ENCODE results near the gene USP1.

The USP1 gene

DNA sequence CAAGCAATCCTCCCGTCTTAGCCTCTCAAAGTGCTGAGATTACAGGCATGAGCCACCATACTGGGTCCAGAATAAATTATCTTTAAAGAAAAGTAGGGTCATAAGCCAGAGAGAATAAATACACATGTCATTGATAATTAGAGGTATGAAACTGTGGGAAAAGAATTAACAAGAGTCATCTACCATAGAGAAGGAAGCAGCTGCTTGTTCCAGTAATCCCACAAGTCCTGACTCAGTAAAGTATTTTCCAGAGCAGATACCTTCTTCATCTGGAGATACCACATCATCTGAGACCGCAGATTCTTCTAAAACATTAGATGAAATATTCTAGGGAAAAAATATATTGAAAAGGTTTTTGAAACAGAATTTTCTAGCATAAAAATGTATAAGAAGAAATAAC lies 55.7 kb downstream of the USP1 start:
- DNase-seq: no peak

DNA sequence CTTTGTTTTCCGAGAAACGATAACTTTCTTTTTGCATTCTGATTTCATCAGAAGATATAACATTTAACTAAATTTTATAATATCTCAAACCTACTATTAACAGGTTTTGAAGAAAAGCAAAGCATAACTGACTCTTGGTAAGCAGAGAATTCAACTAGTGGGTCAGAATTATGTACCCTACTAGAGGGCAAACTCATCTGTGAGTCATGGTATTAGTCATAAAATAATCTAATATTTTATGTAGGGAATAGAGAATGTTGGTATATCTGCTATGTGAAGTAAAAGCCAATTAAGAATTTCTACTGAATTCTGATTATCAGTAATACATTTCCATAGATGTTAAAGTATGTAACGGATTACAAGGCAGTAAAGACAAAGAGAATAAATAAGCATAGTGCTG lies 56.8 kb downstream of the USP1 start:
- no peak for DNase-seq

DNA sequence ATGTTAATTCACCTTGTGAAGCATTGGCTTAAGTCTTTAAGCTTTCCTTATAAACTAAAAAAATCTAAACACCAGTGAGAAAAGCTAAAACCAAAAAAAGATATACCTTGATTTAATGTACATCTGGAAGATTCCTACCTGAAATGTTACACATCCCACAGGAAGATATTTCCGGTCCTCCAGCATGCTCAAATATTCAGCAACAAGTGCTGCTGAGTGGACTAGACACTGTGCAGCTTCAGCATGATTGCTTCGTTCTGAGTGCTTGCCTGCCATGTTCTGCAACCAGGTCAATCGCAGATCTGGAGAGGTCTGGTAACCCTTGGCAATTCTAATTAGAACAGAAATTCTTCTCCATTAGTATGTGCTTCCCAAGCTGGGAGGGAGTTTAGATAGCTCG lies 57.3 kb downstream of the USP1 start:
- no peak for DNase-seq

DNA sequence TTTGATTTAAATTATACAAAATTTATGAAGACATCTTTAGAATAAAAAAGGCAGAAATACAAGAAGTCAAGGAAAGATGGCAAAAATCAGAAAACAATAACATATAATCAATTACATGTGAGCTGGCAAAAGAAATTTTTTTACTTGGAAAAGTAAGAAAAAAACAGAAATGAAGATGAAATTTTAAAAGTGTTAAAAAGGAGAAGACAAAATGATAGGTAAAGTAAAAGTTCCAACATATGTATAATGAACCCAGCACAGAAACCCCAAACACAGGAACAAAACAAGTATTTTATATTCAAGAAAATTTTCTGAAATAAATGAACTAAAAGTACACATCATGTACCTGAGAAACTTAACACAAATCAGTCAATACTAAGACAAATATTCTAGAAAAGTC lies 63.4 kb downstream of the USP1 start:
- no peak for DNase-seq

Measured in inflammatory macrophage treated with lipopolysaccharide for 4 hours (primary cell).